Measurements from ENCODE around the gene NDUFA8.

DNA sequence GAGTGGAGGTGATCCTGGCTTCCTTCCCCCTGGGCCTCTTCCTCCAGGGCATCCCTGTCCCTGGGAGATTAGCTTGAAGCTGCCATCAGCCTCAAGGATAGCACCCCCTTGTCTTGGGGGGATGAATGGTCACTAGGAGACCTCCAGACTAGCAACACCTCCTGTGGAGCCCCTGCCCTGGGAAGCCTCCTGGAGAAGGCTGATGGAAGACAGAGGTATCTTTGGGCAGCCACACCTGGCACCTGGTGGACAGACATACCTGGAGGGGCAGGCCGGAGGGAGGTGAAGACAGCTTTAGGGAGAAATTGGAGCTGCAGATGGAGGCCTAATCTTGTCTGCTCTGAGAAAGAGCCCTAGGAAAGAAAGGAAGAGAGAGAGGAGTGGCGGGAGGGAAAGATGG, 57.4 kb downstream of the NDUFA8 start:
- no peak for TF ChIP-seq EZH2 (IDR thresholded peaks at IDR 0.05; ENCODE audit: low read depth)
- TF ChIP-seq, protein P1, sequence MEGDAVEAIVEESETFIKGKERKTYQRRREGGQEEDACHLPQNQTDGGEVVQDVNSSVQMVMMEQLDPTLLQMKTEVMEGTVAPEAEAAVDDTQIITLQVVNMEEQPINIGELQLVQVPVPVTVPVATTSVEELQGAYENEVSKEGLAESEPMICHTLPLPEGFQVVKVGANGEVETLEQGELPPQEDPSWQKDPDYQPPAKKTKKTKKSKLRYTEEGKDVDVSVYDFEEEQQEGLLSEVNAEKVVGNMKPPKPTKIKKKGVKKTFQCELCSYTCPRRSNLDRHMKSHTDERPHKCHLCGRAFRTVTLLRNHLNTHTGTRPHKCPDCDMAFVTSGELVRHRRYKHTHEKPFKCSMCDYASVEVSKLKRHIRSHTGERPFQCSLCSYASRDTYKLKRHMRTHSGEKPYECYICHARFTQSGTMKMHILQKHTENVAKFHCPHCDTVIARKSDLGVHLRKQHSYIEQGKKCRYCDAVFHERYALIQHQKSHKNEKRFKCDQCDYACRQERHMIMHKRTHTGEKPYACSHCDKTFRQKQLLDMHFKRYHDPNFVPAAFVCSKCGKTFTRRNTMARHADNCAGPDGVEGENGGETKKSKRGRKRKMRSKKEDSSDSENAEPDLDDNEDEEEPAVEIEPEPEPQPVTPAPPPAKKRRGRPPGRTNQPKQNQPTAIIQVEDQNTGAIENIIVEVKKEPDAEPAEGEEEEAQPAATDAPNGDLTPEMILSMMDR (conservative IDR thresholded peaks at IDR 0.05) = no peak

Data from PC-9 (cell line).